ENCODE results near the gene KLHL29.

KLHL29 gene

DNA sequence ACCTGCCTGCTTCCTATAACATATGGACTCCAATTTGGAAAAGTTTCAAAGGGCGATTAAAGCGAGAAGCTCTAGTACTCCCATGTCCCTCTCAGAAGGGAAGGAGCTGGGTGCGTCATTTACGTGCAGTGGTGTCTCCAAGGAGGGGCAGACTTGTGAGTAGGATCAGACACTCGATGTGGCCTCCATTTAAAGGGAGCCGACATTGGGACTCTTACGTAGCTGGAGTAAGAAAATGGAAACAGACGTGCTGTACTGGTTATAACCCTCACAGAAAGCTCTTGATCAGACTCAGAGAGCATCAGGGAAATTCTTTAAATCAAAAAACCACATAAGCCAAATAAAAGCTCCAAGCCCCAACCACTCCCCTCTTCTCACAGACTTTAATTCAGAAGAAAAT, 198.5 kb downstream of the KLHL29 start:
- no peak for DNase-seq

DNA sequence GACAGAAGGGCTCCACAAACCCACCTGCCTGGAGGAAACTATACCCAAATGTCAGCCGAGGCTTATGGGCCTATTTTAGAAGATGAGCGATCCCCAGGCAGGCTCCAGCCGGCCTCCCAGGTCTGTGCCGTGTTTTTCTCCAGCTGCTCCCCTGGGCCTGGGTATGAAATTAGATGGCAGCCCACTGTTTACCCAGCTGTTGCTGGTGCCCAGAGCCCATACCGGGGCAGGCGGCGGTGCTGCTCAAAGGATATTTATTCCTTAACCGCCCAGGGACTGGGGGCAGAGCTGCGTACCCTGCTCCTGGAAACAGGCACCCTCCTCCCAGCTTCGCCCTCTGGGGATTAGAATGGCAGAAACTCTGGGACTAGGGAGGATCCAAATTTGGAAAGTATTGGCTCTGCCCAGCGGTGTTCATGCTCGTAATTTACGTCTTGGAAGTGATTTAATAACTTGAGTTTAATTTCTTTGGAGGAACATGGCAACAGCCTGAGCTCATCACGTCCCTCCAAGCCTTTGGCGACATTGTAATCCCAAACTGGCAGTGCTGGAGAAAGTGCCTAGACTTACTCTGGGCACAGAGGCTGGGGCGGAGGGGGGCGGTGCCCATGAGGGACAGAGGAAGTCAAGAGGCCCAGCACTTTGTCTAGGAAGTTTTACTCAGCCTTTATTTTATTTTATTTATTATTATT, 199.2 kb downstream of the KLHL29 start:
- no peak for DNase-seq

DNA sequence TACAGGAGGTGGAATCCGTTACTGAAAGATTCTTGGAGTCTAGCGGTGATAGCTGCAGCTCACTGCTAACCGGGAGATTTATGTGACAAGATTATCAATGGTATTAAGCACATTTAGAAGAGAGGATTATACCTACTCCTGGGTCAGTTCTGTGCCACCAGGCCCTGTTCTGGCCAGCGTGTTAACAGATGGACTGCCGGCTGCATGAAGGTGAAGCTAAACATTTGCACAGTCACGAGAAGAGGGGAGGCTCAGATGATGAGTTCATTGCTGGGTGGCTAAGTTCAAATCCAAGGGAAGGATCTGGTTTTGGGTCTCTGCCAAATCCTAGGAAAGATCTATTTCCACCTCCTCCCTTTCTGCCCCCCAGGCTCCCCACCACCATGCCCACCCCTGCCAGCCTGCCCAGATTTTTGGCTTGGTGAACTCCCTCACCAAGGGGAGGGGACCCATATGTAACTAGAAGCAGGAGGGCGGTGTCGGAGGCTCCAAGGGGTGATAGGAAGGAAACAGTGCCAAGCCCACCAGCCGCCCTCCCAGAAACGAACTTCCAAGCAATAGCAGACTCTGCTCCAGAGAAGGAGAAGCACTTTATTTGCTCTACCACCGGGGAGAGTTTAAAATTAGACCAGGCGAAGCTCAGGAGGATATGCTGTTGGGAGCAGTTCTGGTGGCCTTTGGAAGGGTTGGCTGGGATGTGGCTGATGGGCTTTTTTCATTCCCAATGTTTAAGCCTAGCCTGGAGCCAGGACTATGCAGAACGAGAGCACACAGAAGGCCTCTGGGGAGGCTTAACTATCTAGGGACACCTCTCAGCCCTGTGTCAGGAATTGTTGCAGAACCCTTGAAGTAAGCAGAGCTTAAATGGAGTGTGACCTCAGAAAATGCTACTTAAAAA, 200.5 kb downstream of the KLHL29 start:
- DNase-seq: no peak

DNA sequence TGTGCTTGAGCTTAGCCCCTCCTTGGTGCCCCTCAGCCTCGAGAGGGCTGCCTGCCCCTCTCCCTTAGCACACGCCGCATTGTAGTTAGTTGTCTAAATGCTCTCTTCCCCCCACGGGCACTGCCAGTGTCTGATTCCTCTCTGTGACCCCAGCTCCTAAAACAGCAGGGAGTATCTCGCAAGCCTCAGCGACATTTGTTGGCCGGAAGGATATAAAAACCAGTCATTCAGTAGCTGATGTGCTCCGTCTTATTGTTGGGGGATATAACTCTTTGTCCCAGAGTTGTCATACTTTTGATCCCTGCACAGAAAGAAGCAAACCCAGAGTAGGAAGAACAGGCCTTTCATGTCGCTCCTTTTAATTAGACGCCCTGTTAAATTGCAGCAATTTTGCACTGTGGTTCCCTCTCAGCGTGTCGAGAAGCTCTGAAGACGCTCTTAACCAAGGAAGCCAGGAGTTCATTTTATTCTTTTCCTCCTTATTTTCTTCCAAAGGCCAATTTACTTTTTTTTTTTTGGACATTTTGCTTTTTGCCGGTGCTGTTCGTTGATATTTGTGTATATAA, 201.8 kb downstream of the KLHL29 start:
- no peak for DNase-seq

DNA sequence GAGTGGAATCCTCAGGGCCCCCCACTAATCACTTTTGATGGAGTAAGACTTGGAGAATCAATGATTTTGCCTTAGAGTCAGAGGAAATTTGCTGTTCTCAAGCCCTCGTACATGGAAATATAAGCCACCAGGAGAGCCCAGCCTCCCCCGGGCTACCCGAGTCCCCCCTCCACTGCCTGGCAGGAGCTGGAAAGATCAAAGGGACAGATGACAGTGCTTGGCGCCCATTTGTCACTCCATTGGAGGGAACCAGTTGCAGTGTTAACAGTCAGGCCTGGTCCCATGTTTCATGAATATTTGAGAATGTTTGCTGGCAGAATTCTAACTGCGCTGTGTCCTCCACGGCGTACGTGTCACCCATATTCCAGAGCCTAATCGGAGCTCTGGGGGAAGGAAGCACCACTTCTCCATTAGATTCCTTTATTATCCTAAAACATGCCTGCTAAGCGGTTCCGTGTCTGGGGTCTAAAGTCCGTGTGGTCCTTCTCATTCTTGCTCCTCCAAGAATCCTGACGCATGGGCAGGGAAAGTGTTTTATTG, 202.4 kb downstream of the KLHL29 start:
- DNase-seq: no peak

DNA sequence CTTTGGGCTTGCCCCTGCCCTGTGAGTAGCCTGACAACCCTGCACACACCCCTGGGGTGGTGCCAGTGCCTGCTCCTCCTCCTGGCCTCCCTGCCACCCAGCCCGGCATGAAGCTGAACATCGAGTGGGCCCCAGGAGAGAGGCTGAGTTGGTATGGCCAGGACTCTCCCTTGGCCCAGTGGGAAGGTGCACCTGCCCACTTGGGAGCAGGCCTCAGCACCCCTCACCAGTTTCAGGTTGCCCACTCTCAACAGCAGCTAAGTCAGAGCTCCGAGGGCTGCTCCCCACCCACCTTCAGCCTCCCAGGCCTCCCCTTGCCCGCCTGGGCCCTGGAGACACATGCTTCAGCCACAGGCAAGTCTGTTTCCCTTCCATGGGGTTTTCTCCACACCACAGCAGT, 203.1 kb downstream of the KLHL29 start:
- DNase-seq: no peak

DNA sequence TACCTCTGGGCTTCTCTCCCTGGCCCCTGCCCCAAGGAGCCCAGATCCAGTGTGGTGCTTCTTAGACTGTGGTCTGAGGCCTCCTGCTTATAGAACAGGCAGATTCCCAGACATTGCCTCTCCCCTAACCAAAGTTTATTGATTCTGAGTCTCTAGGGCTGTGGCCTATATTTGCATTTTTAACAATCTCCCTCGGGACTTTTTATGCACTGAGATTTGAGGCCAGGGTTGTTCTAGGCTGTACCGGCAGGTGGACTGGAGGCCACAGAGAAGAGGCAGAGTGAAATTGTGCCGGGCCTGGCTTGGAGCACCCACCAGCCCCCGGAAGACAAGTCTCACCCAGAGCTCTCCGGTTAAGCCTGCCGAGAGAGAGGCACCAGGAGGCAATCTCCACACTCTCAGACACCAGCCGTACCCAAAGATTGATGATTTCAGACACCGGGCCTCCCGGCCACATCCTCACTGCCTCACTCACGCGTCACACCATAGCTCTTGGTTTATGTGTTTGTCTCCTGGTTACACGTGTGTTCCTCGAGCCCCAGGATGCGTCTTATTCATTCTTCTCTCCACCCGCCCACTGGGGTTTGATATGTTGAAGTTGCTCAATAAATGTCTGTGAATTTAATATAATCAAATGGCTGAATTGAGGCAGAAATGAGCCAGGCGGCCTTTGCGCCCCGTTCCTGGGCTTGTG, 203.7 kb downstream of the KLHL29 start:
- no peak for DNase-seq

DNA sequence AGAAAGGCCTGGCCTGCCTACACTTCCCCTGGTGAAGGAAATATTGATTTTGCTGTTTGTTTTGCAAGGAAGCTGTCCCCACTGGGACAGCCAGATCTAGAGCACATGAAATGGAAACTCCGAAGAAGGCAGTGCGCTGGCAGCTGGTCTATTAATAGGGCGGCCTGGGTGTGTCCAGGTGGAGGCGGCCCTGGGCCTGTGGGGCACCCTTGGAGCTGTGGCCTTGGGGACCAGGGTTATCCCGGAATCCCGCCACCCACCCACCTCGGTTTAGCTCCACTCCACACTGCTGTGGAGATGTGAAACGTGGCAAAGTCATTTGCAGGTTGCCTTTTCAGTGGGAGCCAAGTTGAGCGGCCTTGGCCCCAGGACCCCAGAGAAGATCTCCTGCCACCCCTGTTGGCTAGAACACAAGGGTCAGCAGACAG, 204.3 kb downstream of the KLHL29 start:
- DNase-seq: no peak

DNA sequence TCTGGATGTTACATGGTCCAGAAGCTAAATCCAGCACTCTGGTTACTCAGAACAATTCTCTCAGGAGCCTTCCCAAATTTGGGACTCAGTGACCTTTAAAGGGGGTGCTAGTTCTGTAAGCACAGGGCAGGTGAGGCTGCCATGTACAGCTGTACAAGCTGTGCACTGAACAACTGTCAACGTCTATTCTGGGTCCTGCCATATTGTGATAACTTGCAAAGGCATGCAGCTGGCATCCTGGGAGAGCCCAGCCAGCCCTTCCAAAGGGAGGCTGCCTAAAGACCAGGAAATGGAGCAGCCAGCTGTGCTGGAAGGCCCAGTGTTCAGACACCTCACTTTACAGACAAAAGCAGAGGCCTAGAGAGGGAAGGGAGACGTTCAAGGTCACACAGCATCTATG, 204.8 kb downstream of the KLHL29 start:
- no peak for DNase-seq

DNA sequence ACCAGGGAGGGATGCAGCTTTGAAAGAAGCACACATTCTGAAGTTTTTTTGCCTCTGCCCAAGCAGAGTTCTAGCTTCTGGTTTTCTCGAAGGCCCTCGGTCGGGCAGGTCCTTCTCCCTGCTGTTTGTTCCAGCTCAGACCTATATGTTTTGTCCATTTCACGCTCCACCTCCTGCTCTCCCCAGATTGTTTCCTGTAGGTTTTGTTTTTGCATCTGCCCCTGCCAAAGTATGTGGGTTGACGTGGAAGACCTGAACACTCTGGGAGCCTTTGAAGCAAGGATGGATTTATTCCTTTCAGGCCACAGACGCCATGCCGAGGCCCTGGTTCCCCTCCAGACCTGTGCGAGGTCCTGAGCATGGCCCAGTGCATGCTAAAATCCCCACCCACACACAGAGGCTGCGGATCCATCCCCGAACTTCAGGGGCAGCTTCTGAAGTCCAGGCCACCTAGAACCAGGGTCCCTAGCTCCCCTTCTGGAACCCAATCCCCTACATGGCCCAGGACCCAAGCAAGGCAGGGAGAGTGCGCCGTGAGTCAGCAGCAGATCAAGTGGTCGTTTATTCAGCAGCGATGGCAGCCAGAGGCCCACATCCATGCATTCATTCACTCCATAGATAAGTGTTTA, 205.4 kb downstream of the KLHL29 start:
- no peak for DNase-seq

DNA sequence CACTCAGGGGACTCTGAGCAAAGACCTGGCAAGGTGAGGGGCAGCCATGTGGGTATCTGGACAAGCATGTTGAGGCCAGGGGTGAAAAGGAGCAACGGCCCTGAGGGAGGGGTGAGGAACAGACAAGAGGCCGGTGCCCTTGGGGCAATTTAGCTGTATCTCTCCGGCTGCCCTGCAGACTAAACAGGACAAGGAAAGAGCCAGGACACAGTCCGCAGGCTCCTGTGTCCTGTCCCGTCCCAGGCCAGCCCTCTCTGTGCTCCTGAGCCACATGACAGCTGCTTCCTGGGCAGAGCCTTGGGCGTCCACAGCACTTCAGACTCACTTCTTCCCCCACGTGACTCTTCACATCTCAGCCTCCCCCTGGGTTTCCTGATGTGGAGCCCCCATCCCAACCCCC, 206.1 kb downstream of the KLHL29 start:
- DNase-seq: no peak

DNA sequence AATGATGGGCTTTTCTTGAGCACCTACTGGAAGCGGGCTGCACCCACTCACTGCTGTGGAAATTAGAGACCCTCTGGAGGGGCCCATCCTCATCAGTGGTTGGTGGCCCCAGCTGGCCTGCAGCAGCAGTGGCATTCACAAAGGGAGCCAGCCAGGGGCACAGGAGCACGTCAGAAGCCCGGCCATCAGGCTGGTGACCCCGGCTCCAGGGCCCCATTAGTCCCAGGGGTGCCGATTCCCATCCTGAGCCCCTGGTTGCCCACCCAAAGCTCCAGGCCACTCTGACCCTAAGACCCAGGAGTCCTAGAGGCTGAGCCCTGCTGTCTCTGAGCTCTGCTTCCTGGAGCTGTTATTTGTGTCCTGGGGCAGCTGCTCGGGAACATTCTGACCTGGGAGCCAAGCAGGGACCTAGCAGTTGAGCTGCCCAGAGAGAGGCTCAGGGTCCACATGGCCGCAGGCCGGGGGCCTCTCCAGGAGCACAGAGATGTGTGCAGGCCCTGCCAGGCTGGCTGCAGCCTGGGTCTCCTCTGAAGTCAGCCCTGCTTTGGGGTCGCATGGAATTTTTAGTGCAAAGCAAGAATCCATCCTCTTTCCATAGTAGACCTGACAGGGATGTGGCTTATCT, 207.2 kb downstream of the KLHL29 start:
- no peak for DNase-seq

DNA sequence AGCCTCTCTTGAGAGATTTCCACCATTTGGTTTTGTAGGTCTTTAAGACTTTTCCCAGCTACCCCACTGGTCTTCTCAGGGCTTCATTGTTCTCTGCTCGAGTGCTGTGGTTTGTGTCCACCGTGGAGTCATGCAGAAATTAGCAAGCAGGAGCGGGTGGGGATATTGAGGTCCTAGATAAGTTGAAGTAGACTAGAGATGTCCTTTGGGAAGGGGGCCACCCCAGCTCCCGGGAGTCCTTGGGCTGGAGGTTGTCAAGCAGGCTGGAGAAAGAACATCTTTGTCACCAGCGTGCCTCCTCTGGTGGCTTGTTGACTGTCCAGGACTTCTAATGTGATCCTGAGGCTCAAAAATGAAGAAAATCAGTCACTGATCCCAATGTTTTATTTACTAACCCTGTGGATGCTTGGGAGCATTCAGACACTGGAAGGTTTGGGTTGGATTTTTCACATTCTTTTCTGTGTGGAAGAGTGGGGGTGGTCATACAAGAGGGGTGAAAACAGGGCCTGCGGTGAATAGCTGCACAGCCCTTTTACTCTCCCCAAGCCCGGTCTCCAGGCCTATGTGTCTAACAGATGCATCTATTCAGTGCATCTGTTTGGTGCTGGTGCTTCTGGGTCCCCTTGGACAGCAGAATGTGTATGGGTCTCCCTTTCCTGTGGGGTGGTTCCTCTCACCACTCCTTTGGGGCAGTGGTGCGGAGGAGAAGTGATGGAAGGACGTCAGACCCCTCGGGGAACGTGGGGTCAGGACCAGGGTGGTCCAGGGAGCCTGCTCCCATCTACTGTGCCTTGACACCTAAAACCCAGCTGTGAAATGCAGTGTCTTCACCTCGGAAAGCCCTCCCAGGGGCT, 208.1 kb downstream of the KLHL29 start:
- no peak for DNase-seq

DNA sequence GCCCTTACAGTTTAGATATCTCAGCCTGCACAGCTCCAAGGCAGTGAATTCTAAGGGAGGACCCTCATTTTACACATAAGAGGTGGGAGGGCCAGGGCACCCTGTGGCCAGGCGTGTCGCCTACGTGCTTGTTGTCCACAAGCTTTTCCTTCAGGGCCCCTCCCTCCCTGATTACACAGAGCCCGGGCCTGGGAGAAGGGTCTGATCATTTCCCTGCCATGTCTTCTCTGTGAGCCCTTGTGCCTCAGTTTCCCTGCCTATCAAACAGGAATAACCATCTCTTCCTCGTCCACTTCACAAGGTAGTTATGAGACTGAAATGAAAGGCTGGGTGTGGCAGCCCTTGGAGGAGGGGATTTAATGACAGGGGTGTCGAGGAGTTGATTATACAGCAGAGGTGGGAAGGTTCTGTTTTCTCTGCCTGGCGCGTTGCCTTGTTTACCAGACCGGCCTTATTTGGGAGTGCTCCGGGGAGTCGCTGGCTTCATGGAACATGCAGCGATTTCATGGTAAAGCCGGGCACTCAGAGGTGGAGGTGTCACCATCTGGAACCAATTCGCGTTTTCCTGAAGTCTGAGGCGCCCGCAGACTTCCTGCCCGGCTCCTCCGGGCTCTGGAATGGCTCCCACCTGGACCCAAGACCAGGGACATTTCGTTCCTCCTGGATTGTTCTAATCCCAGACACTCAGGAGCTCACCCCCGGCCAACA, 208.9 kb downstream of the KLHL29 start:
- DNase-seq: no peak

DNA sequence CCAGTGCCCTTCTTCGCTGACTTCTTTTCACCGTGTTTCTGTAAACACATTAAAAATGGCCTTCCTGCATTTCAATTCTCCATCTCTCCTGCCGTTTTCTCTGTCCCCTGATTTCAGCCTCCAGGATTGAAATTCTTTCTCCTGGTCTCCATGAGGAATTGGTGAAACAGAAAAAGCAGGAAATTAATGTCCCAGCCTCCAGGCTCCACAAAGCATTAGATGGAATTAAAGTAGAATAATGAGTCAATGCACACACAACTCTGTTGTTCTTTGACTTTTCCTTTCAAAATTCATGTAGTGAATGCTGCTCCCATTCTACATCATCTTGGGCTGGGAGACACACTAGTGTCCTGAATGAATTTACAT, 209.5 kb downstream of the KLHL29 start:
- DNase-seq: no peak

DNA sequence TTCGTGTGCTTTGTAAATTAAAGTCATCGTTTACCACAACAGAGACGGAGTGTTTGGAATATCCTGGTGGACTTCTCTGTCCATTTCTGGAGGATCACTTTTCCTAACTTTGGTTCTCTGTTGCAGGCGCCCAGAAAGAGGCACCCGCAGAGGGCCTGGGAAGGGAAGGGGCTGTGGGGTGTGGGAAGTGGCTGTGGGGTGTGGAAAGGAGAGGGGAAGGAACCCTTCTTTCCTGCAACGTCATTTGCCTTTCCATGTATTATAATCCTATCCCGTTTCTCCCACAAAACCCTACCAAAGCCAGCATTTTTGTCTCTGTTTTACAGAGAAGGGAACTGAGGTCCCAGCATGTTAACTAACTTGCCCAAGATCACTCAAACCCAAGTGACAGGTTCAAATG, 210.0 kb downstream of the KLHL29 start:
- DNase-seq: no peak

DNA sequence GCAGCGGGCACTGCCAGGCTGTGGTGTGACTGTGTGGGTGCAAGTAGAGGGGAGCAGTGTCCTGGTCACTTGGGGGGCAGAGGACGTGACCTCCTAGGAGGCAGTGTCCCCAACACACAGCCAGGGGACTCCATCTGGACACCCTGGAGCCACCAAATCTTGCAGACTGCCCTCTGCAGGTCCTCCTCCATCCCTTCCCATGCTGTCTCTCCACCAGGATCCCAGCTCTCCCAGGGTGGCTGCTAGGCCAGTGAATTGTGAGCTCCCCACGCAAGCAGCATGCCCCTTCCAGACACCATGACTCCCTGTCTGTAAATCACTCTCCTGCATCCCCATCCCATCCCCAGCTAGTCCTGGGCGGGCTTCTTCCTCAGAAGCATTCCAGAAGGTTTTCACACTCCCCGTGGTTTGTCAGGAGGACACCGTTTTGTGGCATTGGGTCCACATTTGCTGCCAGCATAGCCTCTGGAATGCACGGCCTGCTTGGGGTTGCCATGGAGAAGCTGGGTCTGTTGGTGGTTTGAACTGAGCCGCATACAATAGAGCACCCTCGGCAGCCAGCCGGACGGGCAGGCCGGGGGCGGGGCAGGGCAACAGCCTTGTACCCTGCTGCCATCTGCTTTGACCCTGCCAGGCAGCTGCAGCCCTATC, 210.7 kb downstream of the KLHL29 start:
- DNase-seq: no peak

DNA sequence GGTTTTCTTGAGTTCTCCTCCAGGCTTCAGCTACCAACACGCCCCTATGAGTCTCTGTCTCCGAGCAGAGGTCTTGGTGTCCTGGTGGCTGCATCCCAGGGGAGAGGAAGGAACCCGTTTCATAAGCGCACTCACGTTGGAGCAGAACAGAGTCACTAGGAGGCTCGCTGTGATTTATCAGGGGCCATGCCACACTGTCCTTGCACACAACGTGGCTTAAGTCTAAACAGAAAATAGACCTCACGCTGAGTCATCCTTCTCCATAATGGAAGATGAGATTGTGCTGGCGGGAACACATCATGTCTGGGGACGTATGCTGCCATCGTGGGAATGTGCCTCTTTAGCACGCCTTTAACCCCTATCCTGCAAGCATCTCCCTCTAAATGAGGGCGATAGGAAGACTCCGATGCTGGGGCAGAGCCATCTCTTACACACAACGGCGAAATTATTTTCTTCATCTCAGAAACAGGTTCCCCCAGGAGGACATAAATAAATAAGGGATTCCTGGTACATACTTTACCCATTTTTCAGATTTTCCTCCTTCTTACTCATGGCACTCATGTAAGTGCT, 211.4 kb downstream of the KLHL29 start:
- no peak for DNase-seq

DNA sequence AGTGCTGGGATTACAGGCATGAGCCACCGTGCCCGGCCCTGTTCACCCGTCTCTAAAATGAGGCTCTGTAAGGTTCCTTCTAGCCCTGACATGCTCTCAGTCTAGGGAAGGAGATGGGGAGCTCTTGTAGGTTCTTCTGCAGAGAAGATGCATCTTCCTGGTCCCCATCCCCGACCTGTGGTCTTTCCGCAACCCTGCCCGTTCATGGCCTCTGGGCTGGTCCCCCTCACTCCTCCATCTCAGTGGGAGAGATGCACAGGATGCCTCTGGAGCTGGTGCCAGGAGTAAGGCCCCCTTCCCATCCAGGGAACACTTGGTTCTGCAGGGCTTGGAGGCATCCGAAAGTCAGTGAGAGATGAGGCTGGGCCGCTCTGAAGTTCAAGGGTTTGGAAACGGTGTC, 212.7 kb downstream of the KLHL29 start:
- DNase-seq: no peak

DNA sequence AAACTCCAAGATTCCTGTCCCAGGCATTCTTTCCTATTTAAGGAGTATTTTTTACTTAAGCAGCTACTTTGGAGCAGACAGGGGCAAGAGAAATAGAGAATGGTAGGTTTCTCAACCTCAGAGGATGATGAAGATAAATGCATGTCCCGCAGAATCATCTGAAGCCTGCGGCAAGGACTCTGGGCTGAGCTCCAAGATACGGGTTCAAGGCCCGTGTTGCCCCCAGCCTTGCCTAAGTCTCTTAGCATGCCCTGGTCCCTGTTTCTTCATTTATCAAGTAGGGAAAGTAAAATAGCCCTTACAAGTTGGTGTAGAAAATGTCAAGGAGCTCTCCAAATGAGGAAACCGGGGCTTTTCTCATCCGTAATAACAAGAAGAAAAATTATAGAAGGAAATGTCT, 214.0 kb downstream of the KLHL29 start:
- no peak for DNase-seq
